SK-N-SH (cell line): ENCODE data around the gene TNRC6C. TPM values are rescaled to one million over a fixed set of nuclear protein-coding genes. Genes with fewer than 3 reads are reported as not detected.

Experiments
- CTCF ChIA-PET: fragments of 300-600, 350-600 bp; formaldehyde crosslinking; extraction: SDS; loops from one replicate; lab custom pipeline; 2021; lab: Yijun Ruan, JAX
- POLR2A ChIA-PET: fragments of 350-600 bp; sonication (Branson Sonifier 250); formaldehyde crosslinking; extraction: SDS; loops from one replicate; lab custom pipeline; 2020; ENCODE audit warnings: antibody characterized with exemption, inconsistent platforms; lab: Yijun Ruan, JAX
- DNase-seq: peaks from one replicate; pipeline ENCODE4 v3.0.0; 2012
- H2AFZ ChIP-seq: fragments of 200-600 bp; sonication (generic); 2 replicates; pipeline ENCODE4 v1.8.1; 2016; ENCODE audit warnings: antibody characterized with exemption, mild to moderate bottlenecking, low read depth
- H3F3A ChIP-seq: fragments of 200-600 bp; sonication (generic); replicated peaks from 2 replicates; pipeline ENCODE3; 2016; ENCODE audit warnings: antibody characterized with exemption, mild to moderate bottlenecking; ENCODE audit not compliant: insufficient read depth
- H3K27ac ChIP-seq, 2 experiments: fragments of 200-500 bp in 1 of 2; fragments of 200-600 bp in 1 of 2; sonication (Bioruptor generic) in 1 of 2; sonication (generic), shearing (Covaris generic) in 1 of 2; 2 replicates each; pipeline versions ENCODE4 v1.5.1 to v1.6.1; 2014 to 2016; ENCODE audit warnings: low read depth in 2 of 2, inconsistent platforms in 1 of 2, low read length in 1 of 2, mild to moderate bottlenecking in 1 of 2, mixed read lengths in 1 of 2
- H3K27me3 ChIP-seq: fragments of 200-600 bp; sonication (generic), shearing (Covaris generic); 2 replicates; pipeline ENCODE4 v1.6.1; 2016; ENCODE audit warnings: mixed run types; ENCODE audit not compliant: insufficient read depth
- H3K36me3 ChIP-seq, 2 experiments: fragments of 200-500 bp in 1 of 2; fragments of 200-600 bp in 1 of 2; sonication (Bioruptor generic) in 1 of 2; sonication (generic) in 1 of 2; replicated peaks in 1 of 2; 2 replicates each; pipeline versions ENCODE3 to v1.5.1; 2014 to 2016; ENCODE audit warnings: low read length in 1 of 2, mild to moderate bottlenecking in 1 of 2; ENCODE audit not compliant: insufficient read depth in 2 of 2, control insufficient read depth in 1 of 2
- H3K4me1 ChIP-seq, 2 experiments: fragments of 200-500 bp in 1 of 2; fragments of 200-600 bp in 1 of 2; sonication (Bioruptor generic) in 1 of 2; sonication (generic), shearing (Covaris generic) in 1 of 2; 2 replicates each; pipeline versions ENCODE4 v1.5.1 to v1.6.1; 2014 to 2016; ENCODE audit warnings: low read depth in 1 of 2, low read length in 1 of 2, mixed run types in 1 of 2; ENCODE audit not compliant: insufficient read depth in 2 of 2, control insufficient read depth in 1 of 2
- H3K4me2 ChIP-seq: fragments of 200-600 bp; sonication (generic), shearing (Covaris generic); 2 replicates; pipeline ENCODE4 v1.6.1; 2017; ENCODE audit warnings: mixed run types
- H3K4me3 ChIP-seq, 2 experiments: fragments of 200-500 bp in 1 of 2; fragments of 200-600 bp in 1 of 2; sonication (Bioruptor generic) in 1 of 2; sonication (generic), shearing (Covaris generic) in 1 of 2; 2 replicates each; pipeline versions ENCODE4 v1.5.1 to v1.8.1; 2014 to 2016; ENCODE audit warnings: low read depth in 2 of 2, inconsistent platforms in 1 of 2, low read length in 1 of 2, mild to moderate bottlenecking in 1 of 2, mixed read lengths in 1 of 2, moderate library complexity in 1 of 2
- H3K79me2 ChIP-seq: fragments of 200-600 bp; sonication (generic); 2 replicates; pipeline ENCODE4 v1.8.1; 2017; ENCODE audit warnings: mild to moderate bottlenecking; ENCODE audit not compliant: insufficient read depth
- H3K9ac ChIP-seq: fragments of 200-600 bp; sonication (generic); 2 replicates; pipeline ENCODE4 v1.6.1; 2017; ENCODE audit warnings: mixed run types
- H3K9me2 ChIP-seq: fragments of 200-600 bp; sonication (generic); 2 replicates; pipeline ENCODE4 v1.6.1; 2017; ENCODE audit warnings: mixed run types
- H3K9me3 ChIP-seq: fragments of 200-600 bp; sonication (generic); 2 replicates; pipeline ENCODE4 v1.6.1; 2017; ENCODE audit warnings: mixed run types, mild to moderate bottlenecking, moderate library complexity
- H4K20me1 ChIP-seq: fragments of 200-600 bp; sonication (generic); 2 replicates; pipeline ENCODE4 v1.6.1; 2017; ENCODE audit warnings: mild to moderate bottlenecking, mixed run types; ENCODE audit not compliant: insufficient read depth
- EP300 ChIP-seq, 2 experiments: IDR thresholded peaks; 2 replicates each; pipeline versions ENCODE4 v1.4.0 to v1.6.1; 2012; ENCODE audit warnings: borderline replicate concordance in 1 of 2, low read depth in 1 of 2, low read length in 1 of 2
- EZH2phosphoT487 ChIP-seq: fragments of 200-600 bp; sonication (generic); IDR thresholded peaks from 2 replicates; pipeline ENCODE4 v1.6.1; 2017; ENCODE audit warnings: low read depth, mixed run types, mild to moderate bottlenecking, antibody characterized with exemption, moderate library complexity, borderline replicate concordance
- FOSL2 ChIP-seq: IDR thresholded peaks from 2 replicates; pipeline ENCODE4 v1.4.0; 2012; ENCODE audit warnings: low read depth, mild to moderate bottlenecking, moderate library complexity, borderline replicate concordance
- FOXJ3 ChIP-seq: sonication (generic); formaldehyde crosslinking; IDR thresholded peaks from 2 replicates; pipeline ENCODE4 v1.5.1; 2020; ENCODE audit warnings: mild to moderate bottlenecking, missing genetic modification reagents
- FOXM1 ChIP-seq: IDR thresholded peaks from 2 replicates; pipeline ENCODE4 v1.4.0; 2012; ENCODE audit warnings: low read depth, mild to moderate bottlenecking
- GABPA ChIP-seq: IDR thresholded peaks from 2 replicates; pipeline ENCODE4 v1.4.0; 2012; ENCODE audit warnings: low read depth, mild to moderate bottlenecking
- JUND ChIP-seq: IDR thresholded peaks from 2 replicates; pipeline ENCODE4 v1.4.0; 2012
- MEF2A ChIP-seq: IDR thresholded peaks from 2 replicates; pipeline ENCODE4 v1.4.0; 2012; ENCODE audit warnings: low read depth, borderline replicate concordance
- MXI1 ChIP-seq: IDR thresholded peaks from 2 replicates; pipeline ENCODE4 v1.6.1; 2012; ENCODE audit warnings: mild to moderate bottlenecking, low read depth, low read length, improper control_type of control experiment
- NFIC ChIP-seq: IDR thresholded peaks from 2 replicates; pipeline ENCODE4 v1.4.0; 2012; ENCODE audit warnings: borderline replicate concordance
- NRF1 ChIP-seq: IDR thresholded peaks from 2 replicates; pipeline ENCODE4 v1.6.1; 2012; ENCODE audit warnings: low read depth, mild to moderate bottlenecking, low read length
- PBX3 ChIP-seq: IDR thresholded peaks from 2 replicates; pipeline ENCODE4; 2012
- RXRA ChIP-seq: IDR thresholded peaks from 2 replicates; pipeline ENCODE4 v1.4.0; 2012; ENCODE audit warnings: low read depth, mild to moderate bottlenecking, borderline replicate concordance
- SIN3A ChIP-seq: IDR thresholded peaks from 2 replicates; pipeline ENCODE4 v1.6.1; 2012; ENCODE audit warnings: low read depth, mild to moderate bottlenecking, low read length, moderate library complexity, borderline replicate concordance
- SMC3 ChIP-seq: IDR thresholded peaks from 2 replicates; pipeline ENCODE4 v1.6.1; 2012; ENCODE audit warnings: low read depth, low read length, improper control_type of control experiment
- TCF12 ChIP-seq: IDR thresholded peaks from 2 replicates; pipeline ENCODE4 v1.4.0; 2012
- TEAD4 ChIP-seq: IDR thresholded peaks from 2 replicates; pipeline ENCODE4 v1.4.0; 2012; ENCODE audit warnings: mild to moderate bottlenecking, borderline replicate concordance; ENCODE audit not compliant: insufficient read depth
- YY1 ChIP-seq: IDR thresholded peaks from 2 replicates; pipeline ENCODE4 v1.4.0; 2012; ENCODE audit warnings: low read depth, mild to moderate bottlenecking
- WGBS: methylation state at CpG from one replicate; pipeline ENCODE4 v1.1.6; 2017; ENCODE audit warnings: low lambda C conversion rate; 5-methylcytosine and 5-hydroxymethylcytosine counted together
- polyA plus RNA-seq, 3 experiments: library from polyadenylated mRNA; depleted of rRNA; stranded (reverse); fragments of >200 nt; gene quantifications; 2 replicates each; pipeline ENCODE4 v1.2.3, GENCODE V29; 2012
- TF ChIP-seq, protein P1 (sequence below): IDR thresholded peaks from 2 replicates; pipeline ENCODE4 v1.4.0; 2012; ENCODE audit warnings: low read depth, borderline replicate concordance
- TF ChIP-seq, protein P2 (sequence below): fragments of 150-350 bp; IDR thresholded peaks from 2 replicates; pipeline ENCODE4 v1.6.1; 2017; ENCODE audit warnings: antibody characterized with exemption, low read length, low read depth, borderline replicate concordance

Gene TNRC6C
- polyA plus RNA-seq, 1 of the 3 experiments (the other 2 are of a cell fraction) = 2.2 TPM

DNA sequence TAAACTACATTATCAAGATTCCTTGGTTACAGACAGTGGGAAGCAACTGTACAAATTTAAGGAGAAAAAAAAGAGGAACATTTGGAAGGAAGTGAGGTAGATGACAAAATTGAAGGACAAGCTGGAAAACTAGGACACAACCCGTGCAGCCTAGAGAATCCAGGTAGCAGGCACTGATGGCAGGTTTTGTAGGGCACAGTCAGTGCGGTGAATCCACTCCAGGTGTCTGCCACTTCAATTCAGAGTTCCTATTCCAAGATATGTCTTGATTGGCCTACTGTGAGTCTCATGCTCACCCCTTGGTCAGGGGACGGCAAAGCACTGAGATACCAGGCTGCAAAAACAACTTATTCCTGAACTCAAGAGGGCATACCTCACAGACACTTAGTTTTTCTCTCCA, 37.8 kb downstream of the TNRC6C start:
- Histone ChIP-seq H3K36me3 (no peaks in the 10 kb centered on the region), H3F3A (peaks cover 13% of the 10 kb centered on the region), H3K4me3 (no peak overlapping the region), H3K9me3 (no peaks in the 10 kb centered on the region), H3K79me2 (peaks cover 24% of the 10 kb centered on the region), H4K20me1 (0 out of 2 replicates have a peak, but pooled peaks cover 3% of the 10 kb centered on the region), H2AFZ (no peak overlapping the region), H3K9me2 (no peaks in the 10 kb centered on the region), H3K9ac (no peak overlapping the region), H3K27ac (no peak overlapping the region), H3K27me3 (no peaks in the 10 kb centered on the region), H3K4me2 (no peak overlapping the region), H3K4me1 (peaks cover 19 to 34% of the 10 kb centered on the region in 2 experiments)
- POLR2A ChIA-PET = no interaction called here
- 89% methylated on average over 3 of the region's 3 CpGs for WGBS
- no peak for DNase-seq
- CTCF ChIA-PET = interaction anchor here (1.8 to 5.4 kb wide), 3 partner anchors 18 to 596 kb away, joined by 3 to 28 read pairs (median 8); no protein-coding TSS in a partner anchor
- TF ChIP-seq FOSL2 = no peak
- no peak for TF ChIP-seq TCF12
- no peak for TF ChIP-seq SIN3A
- TF ChIP-seq FOXM1 = no peak
- TF ChIP-seq TEAD4 = no peak
- no peak for TF ChIP-seq EZH2phosphoT487
- TF ChIP-seq, protein P1, sequence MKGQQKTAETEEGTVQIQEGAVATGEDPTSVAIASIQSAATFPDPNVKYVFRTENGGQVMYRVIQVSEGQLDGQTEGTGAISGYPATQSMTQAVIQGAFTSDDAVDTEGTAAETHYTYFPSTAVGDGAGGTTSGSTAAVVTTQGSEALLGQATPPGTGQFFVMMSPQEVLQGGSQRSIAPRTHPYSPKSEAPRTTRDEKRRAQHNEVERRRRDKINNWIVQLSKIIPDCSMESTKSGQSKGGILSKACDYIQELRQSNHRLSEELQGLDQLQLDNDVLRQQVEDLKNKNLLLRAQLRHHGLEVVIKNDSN = no peak
- no peak for TF ChIP-seq PBX3
- TF ChIP-seq RXRA = no peak
- no peak for TF ChIP-seq EP300 (IDR thresholded peaks at IDR 0.05; ENCODE audit: borderline replicate concordance in 1 of 2, low read depth in 1 of 2, low read length in 1 of 2)
- no peak for TF ChIP-seq GABPA
- TF ChIP-seq SMC3 = no peak
- TF ChIP-seq YY1 = no peak
- TF ChIP-seq FOXJ3 = no peak

DNA sequence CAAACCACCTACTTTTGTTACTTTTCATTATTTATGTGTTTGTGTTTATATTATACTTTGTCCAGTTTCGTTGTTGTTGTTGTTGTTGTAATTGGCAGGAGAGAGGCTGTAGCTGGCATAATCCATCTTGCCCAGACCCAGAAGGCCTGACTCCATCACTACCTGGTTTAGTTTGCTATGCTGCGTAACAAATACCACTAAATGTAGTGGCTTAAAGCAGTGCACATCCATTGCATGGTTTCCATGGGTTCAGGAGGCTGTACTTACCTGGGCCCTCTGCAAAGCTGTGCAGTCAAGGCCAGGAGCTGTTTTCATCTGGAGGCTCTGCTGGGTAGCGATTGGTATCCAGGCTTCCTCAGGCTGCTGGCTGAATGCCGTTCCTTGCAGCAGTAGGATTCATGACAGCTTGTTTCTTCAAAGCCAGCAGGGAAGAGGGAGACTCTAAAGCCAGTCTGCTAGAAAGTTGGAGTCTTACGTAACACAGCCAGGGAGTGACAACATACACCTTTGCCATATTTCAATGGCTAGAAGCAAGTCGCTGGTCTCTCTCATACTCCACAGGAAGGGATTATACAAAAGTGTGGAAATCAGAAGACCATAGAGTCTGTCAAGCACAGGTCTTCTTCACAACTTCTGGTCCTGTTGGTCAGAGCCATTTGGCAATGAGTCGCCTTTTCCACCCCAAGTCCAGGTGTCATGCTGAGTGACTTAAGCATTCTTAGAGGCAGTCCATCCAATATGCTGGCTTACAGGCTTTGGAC, 41.1 kb downstream of the TNRC6C start:
- no peak overlapping the region for H2AFZ ChIP-seq
- H3F3A ChIP-seq = peaks cover 13% of the 10 kb centered on the region
- H3K9me2 ChIP-seq = no peaks in the 10 kb centered on the region
- ChIA-PET CTCF (interaction anchor here (0.9 to 1.7 kb wide), 2 partner anchors 14 to 84 kb away, joined by 3 to 11 read pairs; no protein-coding TSS in a partner anchor), POLR2A (no interaction called here)
- no peak overlapping the region for H3K9ac ChIP-seq
- 90% methylated on average over 7 of the region's 7 CpGs for WGBS
- H4K20me1 ChIP-seq = no peaks in the 10 kb centered on the region
- H3K27me3 ChIP-seq = no peaks in the 10 kb centered on the region
- no peak overlapping the region for H3K4me3 ChIP-seq
- peak overlapping the region; percentile 61 to 69; a peak in 3 of 4 replicates for H3K27ac ChIP-seq
- peaks cover 3 to 6% of the 10 kb centered on the region in 2 experiments for H3K36me3 ChIP-seq
- no peak for DNase-seq
- H3K4me1 ChIP-seq = peaks cover 21 to 44% of the 10 kb centered on the region in 2 experiments
- H3K9me3 ChIP-seq = no peaks in the 10 kb centered on the region
- peaks cover 21% of the 10 kb centered on the region for H3K79me2 ChIP-seq
- H3K4me2 ChIP-seq = peak overlapping the region; percentile 43; the same call in 1 of the 2 replicates
- no peak for TF ChIP-seq NFIC
- no peak for TF ChIP-seq PBX3
- no peak for TF ChIP-seq EZH2phosphoT487
- TF ChIP-seq NRF1 = no peak
- TF ChIP-seq SMC3 = no peak
- TF ChIP-seq GABPA = no peak
- no peak for TF ChIP-seq EP300 (IDR thresholded peaks at IDR 0.05; ENCODE audit: borderline replicate concordance in 1 of 2, low read depth in 1 of 2, low read length in 1 of 2)
- TF ChIP-seq YY1 = no peak
- TF ChIP-seq TCF12 = no peak
- TF ChIP-seq, protein P2, sequence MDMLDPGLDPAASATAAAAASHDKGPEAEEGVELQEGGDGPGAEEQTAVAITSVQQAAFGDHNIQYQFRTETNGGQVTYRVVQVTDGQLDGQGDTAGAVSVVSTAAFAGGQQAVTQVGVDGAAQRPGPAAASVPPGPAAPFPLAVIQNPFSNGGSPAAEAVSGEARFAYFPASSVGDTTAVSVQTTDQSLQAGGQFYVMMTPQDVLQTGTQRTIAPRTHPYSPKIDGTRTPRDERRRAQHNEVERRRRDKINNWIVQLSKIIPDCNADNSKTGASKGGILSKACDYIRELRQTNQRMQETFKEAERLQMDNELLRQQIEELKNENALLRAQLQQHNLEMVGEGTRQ = no peak
- TF ChIP-seq MEF2A = no peak
- no peak for TF ChIP-seq MXI1
- TF ChIP-seq JUND = no peak
